Measurements from ENCODE around the gene ATP7B. TPM values are rescaled to one million over a fixed set of nuclear protein-coding genes. Genes with fewer than 3 reads are reported as not detected.

ATP7B gene
- polyA plus RNA-seq, 3 donors, result 17.7 to 19.0 (median 18.3) TPM

GRCh38 chr13:52011632-52012511 is 622 bp upstream of the ATP7B start, which contains the start of gene ALG11:
Gene ALG11, plus strand, starts transcription at chr13:52012398. Its CDS starts 21 bp downstream, at chr13:52012419.
- DNase-seq (ENCODE audit: extremely low read depth in 1 of 11, low read depth in 9 of 11, low spot score in 4 of 11), result peak; percentile 95 to 99 (median 97)

- no peak for DNase-seq (ENCODE audit: extremely low read depth in 1 of 11, low read depth in 9 of 11, low spot score in 4 of 11)
Measured at GRCh38 chr13:52009946-52010345, 1.3 kb downstream of the ATP7B start.

- no peak for DNase-seq (ENCODE audit: extremely low read depth in 1 of 11, low read depth in 9 of 11, low spot score in 4 of 11)
Measured at GRCh38 chr13:52006523-52007245, 4.6 kb downstream of the ATP7B start.

GRCh38 chr13:52005841-52006522 is 5.3 kb downstream of the ATP7B start:
- no peak for DNase-seq (ENCODE audit: extremely low read depth in 1 of 11, low read depth in 9 of 11, low spot score in 4 of 11)

- DNase-seq (ENCODE audit: extremely low read depth in 1 of 11, low read depth in 9 of 11, low spot score in 4 of 11), result no peak
Measured at GRCh38 chr13:52004511-52005170, 6.6 kb downstream of the ATP7B start.

GRCh38 chr13:52003541-52003940 is 7.7 kb downstream of the ATP7B start:
- no peak for DNase-seq (ENCODE audit: extremely low read depth in 1 of 11, low read depth in 9 of 11, low spot score in 4 of 11)

- no peak for DNase-seq (ENCODE audit: extremely low read depth in 1 of 11, low read depth in 9 of 11, low spot score in 4 of 11)
Measured at GRCh38 chr13:52002361-52002760, 8.9 kb downstream of the ATP7B start.

GRCh38 chr13:52001120-52001731 is 10.0 kb downstream of the ATP7B start:
- DNase-seq (ENCODE audit: extremely low read depth in 1 of 11, low read depth in 9 of 11, low spot score in 4 of 11), result no peak

GRCh38 chr13:51999921-52000320 is 11.3 kb downstream of the ATP7B start:
- DNase-seq (ENCODE audit: extremely low read depth in 1 of 11, low read depth in 9 of 11, low spot score in 4 of 11), result no peak

GRCh38 chr13:51999510-51999911 is 11.7 kb downstream of the ATP7B start:
- DNase-seq (ENCODE audit: extremely low read depth in 1 of 11, low read depth in 9 of 11, low spot score in 4 of 11), result peak in 1 of 11 donors; percentile 19

GRCh38 chr13:51998723-51999509 is 12.3 kb downstream of the ATP7B start:
- no peak for DNase-seq (ENCODE audit: extremely low read depth in 1 of 11, low read depth in 9 of 11, low spot score in 4 of 11)

GRCh38 chr13:51997641-51998330 is 13.5 kb downstream of the ATP7B start:
- DNase-seq (ENCODE audit: extremely low read depth in 1 of 11, low read depth in 9 of 11, low spot score in 4 of 11), result no peak

GRCh38 chr13:51997186-51997585 is 14.1 kb downstream of the ATP7B start:
- DNase-seq (ENCODE audit: extremely low read depth in 1 of 11, low read depth in 9 of 11, low spot score in 4 of 11), result no peak

GRCh38 chr13:51996641-51997040 is 14.6 kb downstream of the ATP7B start:
- no peak for DNase-seq (ENCODE audit: extremely low read depth in 1 of 11, low read depth in 9 of 11, low spot score in 4 of 11)

GRCh38 chr13:51995677-51996551 is 15.3 kb downstream of the ATP7B start:
- no peak for DNase-seq (ENCODE audit: extremely low read depth in 1 of 11, low read depth in 9 of 11, low spot score in 4 of 11)

- no peak for DNase-seq (ENCODE audit: extremely low read depth in 1 of 11, low read depth in 9 of 11, low spot score in 4 of 11)
Measured at GRCh38 chr13:51993713-51994112, 17.5 kb downstream of the ATP7B start.

Data from renal cortex interstitium (tissue), 11 donors.